GM12865 (cell line): ENCODE data around the gene FLT1.

Experiments used
- DNase-seq: peaks from one replicate; pipeline ENCODE4 v3.0.0; 2010; ENCODE audit warnings: low read depth
- H3K4me3 ChIP-seq: 2 replicates; pipeline ENCODE4 v1.5.1; 2011; ENCODE audit warnings: mild to moderate bottlenecking, low read depth, low read length, control low read depth
- TF ChIP-seq, protein P1 (sequence below): IDR thresholded peaks from 2 replicates; pipeline ENCODE4 v1.5.1; 2011; ENCODE audit warnings: low read length, control low read depth, low read depth, inconsistent platforms; ENCODE audit not compliant: insufficient read depth; ENCODE audit errors: missing control alignments

Gene FLT1

DNA sequence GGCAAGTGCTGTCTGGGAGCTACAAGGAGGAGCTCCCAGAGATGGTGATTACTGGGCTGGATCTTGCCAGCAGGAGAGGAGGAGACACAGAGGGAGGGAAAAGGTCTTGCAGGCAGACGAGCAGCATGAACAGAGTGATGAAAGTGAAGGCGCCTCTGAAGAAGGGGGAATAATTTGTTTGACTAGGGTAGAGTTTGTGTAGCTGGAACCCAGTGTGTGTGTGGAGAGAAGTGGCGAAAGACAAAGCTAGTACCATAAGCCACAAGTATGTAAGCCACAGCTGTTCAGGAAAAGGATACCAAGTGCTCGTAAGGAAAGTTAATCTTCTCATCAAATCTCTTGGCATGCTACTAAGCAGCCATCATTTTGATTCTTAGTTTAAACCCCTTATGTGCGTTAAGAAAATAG is 5.4 kb downstream of the FLT1 start:
- TF ChIP-seq, protein P1, sequence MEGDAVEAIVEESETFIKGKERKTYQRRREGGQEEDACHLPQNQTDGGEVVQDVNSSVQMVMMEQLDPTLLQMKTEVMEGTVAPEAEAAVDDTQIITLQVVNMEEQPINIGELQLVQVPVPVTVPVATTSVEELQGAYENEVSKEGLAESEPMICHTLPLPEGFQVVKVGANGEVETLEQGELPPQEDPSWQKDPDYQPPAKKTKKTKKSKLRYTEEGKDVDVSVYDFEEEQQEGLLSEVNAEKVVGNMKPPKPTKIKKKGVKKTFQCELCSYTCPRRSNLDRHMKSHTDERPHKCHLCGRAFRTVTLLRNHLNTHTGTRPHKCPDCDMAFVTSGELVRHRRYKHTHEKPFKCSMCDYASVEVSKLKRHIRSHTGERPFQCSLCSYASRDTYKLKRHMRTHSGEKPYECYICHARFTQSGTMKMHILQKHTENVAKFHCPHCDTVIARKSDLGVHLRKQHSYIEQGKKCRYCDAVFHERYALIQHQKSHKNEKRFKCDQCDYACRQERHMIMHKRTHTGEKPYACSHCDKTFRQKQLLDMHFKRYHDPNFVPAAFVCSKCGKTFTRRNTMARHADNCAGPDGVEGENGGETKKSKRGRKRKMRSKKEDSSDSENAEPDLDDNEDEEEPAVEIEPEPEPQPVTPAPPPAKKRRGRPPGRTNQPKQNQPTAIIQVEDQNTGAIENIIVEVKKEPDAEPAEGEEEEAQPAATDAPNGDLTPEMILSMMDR = no peak
- DNase-seq = no peak
- H3K4me3 ChIP-seq = no peak overlapping the region

DNA sequence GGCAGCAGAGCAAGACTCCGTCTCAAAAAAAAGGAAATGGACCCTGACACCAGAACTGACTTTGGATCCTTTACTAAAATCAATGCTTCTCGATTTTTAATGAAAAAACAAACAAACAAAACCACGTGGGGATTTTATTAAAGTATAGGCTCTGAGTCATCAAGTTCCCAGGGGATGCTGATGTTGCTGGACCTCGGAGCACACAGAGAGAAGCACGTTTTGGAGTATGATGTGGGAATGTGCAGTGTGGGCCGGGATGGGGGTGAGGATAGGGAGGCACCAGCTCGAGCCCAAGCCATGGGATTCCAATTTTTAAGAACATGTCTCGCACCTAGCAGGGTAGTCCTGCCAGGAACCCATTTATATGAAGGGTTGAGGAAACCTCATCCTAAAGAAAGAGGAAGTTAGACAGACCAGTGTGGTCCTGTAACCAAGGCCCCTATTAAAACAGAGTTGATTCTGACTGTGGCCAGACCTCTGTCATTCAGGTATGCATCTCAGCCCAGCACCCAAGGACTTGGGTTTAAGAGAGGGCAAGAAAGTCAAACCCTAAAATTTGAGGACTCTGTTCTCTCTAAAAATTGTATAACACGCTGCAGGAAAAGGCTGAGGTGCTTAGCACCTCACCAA is 6.4 kb downstream of the FLT1 start:
- H3K4me3 ChIP-seq = no peak overlapping the region
- DNase-seq = peak; percentile 8
- TF ChIP-seq, protein P1 = no peak

DNA sequence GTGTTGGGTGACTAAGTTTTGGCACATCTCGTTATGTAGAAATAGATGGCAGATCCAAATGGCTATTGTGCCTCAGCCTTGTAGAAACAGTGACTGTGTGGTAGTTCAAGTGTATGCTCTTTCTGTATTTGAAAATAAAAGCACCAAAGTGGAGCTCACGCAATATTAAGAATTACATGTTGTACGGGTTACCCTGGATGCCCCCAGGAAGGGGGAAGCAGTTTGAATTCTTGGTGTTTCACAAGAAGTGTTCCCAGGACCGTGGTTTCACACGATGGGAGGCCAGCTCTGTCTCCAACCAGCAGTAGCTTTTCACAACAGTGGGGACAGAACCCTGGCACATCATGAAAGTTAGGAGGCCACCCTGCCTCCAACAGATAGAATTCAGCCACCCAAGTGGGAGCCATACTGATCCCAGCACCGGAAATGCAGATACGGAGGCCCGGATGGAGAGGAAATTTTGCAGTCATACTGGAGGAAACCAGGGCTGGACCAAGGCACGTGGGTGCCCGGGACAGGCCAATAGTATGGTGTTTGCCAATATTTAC is 8.9 kb downstream of the FLT1 start:
- TF ChIP-seq, protein P1 = no peak
- no peak overlapping the region for H3K4me3 ChIP-seq
- no peak for DNase-seq

DNA sequence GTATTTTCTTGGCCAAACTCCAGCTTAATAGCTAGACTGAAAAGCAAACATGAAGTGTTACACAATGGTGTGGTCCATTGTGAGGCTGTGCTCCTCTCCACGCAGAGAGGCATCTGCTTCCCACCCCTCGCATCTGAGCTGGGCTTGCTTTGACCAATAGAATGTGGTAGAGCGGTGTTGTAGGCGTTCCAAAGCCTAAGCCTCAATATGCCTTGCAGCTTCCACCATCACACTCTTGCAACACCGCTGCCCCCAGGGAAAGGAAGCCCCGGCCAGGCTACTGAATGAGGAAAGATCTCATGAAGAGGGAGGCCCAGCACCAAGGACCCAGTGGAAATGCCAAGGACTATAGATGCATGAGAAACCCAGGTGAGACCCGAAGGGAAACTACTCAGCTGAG is 9.4 kb downstream of the FLT1 start:
- no peak overlapping the region for H3K4me3 ChIP-seq
- TF ChIP-seq, protein P1 = no peak
- no peak for DNase-seq

DNA sequence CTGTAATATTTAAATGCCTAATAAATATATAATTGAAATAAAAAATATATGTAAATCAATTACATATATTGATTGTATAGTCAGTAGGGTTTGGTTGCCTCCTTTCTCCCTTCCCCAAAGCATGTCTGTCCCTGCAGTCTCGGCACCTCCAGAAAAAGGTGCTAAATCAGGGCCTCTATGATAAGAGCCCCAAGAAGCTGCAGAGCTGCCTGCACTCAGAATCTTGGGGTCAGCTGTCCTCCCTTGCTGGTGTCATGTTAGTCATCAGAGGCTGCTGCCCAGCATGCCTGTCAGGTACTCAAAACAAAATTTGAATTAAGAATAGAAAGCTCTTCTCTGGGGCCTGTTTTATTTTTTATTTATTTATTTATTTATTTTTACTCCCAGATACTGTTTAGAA is 9.8 kb downstream of the FLT1 start:
- DNase-seq = no peak
- H3K4me3 ChIP-seq = no peak overlapping the region
- TF ChIP-seq, protein P1 = no peak

DNA sequence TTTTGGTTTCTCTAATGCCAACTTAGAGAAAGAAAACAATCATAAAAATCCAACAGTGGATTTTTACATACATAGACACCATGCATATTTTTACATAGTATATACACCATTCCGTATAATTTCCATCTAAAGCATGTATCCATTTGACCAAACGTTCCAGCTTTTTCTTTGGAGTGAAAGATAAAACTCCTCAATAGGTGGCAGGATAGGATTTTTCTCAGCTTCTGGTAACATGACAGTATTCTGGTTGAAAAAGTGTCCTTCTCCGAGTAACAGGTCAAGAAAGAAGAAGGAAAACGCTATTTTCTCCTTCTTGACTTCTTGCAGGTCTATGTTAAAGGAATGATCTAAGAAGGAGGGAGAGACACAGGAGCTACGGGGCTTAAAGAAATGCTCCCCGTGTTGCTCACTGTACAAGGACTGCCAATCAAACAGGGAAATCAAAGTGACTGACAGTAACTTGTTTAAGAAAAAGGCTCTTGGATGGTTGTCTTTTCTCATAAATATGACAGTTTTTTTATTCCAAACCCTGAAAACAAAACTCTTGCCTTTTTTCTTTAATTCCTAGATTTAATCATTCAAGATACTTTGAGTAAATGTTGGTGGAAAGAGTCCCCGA is 11.5 kb downstream of the FLT1 start:
- no peak overlapping the region for H3K4me3 ChIP-seq
- TF ChIP-seq, protein P1 = no peak
- DNase-seq = no peak
